Caco-2 (cell line): ENCODE data around the gene SMIM23. TPM values are rescaled to one million over a fixed set of nuclear protein-coding genes. Genes with fewer than 3 reads are reported as not detected.

Experiments
- BruUV-seq: library from RNA; stranded (reverse); fragments of 400-500 nt; replicated peaks from 2 replicates; lab custom pipeline; 2021; lab: Mats Ljungman, UMichigan
- CTCF ChIA-PET: fragments of 300-600 bp; sonication (Branson Sonifier 250); formaldehyde crosslinking; loops from one replicate; lab custom pipeline; 2022; ENCODE audit warnings: antibody characterized with exemption; lab: Charles Lee
- POLR2A ChIA-PET: fragments of 300-600 bp; sonication (Branson Sonifier 250); formaldehyde crosslinking; loops from one replicate; lab custom pipeline; 2022; ENCODE audit warnings: antibody characterized with exemption; lab: Charles Lee
- DNase-seq, 2 experiments: peaks; one replicate each; pipeline versions ENCODE4 v3.0.0 to v3.0.0-alpha.2; 2020 to 2022
- H3K27me3 ChIP-seq: replicated peaks from 2 replicates; pipeline ENCODE4 v1.6.0; 2011; ENCODE audit warnings: low read length; ENCODE audit not compliant: control insufficient read depth, insufficient read depth
- H3K36me3 ChIP-seq: 2 replicates; pipeline ENCODE4 v1.5.1; 2011; ENCODE audit warnings: low read length; ENCODE audit not compliant: control insufficient read depth, insufficient read depth
- H3K4me1 ChIP-seq: fragments of 250-450 bp; sonication (Bioruptor Pico); 2 replicates; pipeline ENCODE4 v1.5.1; 2020; ENCODE audit warnings: mild to moderate bottlenecking
- H3K4me3 ChIP-seq: 2 replicates; pipeline ENCODE4 v1.5.1; 2011; ENCODE audit warnings: low read depth, mild to moderate bottlenecking, control low read depth, low read length
- H3K9me3 ChIP-seq: fragments of 250-450 bp; sonication (Bioruptor Pico); 2 replicates; pipeline ENCODE4 v1.5.1; 2020; ENCODE audit warnings: mild to moderate bottlenecking, moderate library complexity
- H3K27ac Mint-ChIP-seq: one replicate; pipeline ENCODE4 v1.8.0; 2022; ENCODE audit warnings: mixed read lengths; ENCODE audit not compliant: unreplicated experiment
- H3K27me3 Mint-ChIP-seq: one replicate; pipeline ENCODE4 v1.8.0; 2022; ENCODE audit warnings: mixed read lengths; ENCODE audit not compliant: insufficient read depth, unreplicated experiment
- H3K36me3 Mint-ChIP-seq: one replicate; pipeline ENCODE4 v1.8.0; 2022; ENCODE audit warnings: mild to moderate bottlenecking, mixed read lengths; ENCODE audit not compliant: insufficient read depth, unreplicated experiment
- H3K4me1 Mint-ChIP-seq: one replicate; pipeline ENCODE4 v1.8.0; 2022; ENCODE audit warnings: low read depth, mixed read lengths; ENCODE audit not compliant: unreplicated experiment
- H3K4me3 Mint-ChIP-seq: one replicate; pipeline ENCODE4 v1.8.0; 2022; ENCODE audit warnings: mild to moderate bottlenecking, moderate library complexity, mixed read lengths; ENCODE audit not compliant: unreplicated experiment
- H3K9me3 Mint-ChIP-seq: one replicate; pipeline ENCODE4 v1.8.0; 2022; ENCODE audit warnings: mixed read lengths; ENCODE audit not compliant: unreplicated experiment
- intact Hi-C: fragments of 100-400 bp; cut with micrococcal nuclease; formaldehyde crosslinking; loops from one replicate; pipeline ENCODE4 v1.10.0; 2022; ENCODE audit not compliant: unreplicated experiment
- total RNA-seq: library from RNA; stranded (reverse); gene quantifications from 2 replicates; pipeline ENCODE4 v1.2.3, GENCODE V29; 2022
- TF ChIP-seq, protein P1 (sequence below), 2 experiments: fragments of 200-600 bp in 1 of 2; IDR thresholded peaks; 1 replicate in 1 of 2; 2 replicates in 1 of 2; pipeline versions ENCODE4 v1.5.1 to v1.8.0; 2011 to 2022; ENCODE audit warnings: antibody characterized with exemption in 1 of 2, control low read depth in 1 of 2, inconsistent platforms in 1 of 2, low read depth in 1 of 2, low read length in 1 of 2, mild to moderate bottlenecking in 1 of 2, moderate library complexity in 1 of 2; ENCODE audit not compliant: insufficient read depth in 1 of 2, severe bottlenecking in 1 of 2, unreplicated experiment in 1 of 2

SMIM23 gene
- total RNA-seq, 1 experiment from 2014 or later, result not detected

DNA sequence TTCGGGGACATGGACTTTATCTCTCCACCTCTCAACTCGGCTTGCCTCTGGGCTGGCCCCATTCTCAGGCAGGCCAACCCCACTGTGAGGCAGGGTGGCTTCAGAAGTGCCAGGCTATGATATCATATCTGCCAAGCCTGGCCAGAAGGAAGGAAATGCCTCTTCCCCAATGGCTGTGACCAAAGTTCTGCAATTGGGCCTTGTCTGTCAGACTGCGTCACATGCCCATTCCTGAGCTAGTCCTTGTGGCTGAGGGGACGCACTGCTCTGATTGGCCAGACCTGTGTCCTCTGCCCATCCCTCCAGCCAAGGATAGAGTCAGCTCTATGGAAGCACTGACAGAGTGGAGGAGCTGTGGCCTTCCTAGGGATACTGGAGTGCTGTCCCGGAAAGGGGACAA, 11.9 kb downstream of the SMIM23 start:
- intact Hi-C loops, result no loop called here
- Mint-ChIP-seq H3K27ac (no peak overlapping the region), H3K27me3 (peaks cover 13% of the 10 kb centered on the region), H3K9me3 (no peaks in the 10 kb centered on the region), H3K4me1 (no peaks in the 10 kb centered on the region), H3K36me3 (no peaks in the 10 kb centered on the region), H3K4me3 (no peak overlapping the region)
- BruUV-seq, result no TSS peak
- H3K4me3 ChIP-seq, result no peak overlapping the region
- ChIA-PET CTCF (no interaction called here), POLR2A (no interaction called here)
- H3K9me3 ChIP-seq, result no peaks in the 10 kb centered on the region
- no peaks in the 10 kb centered on the region for H3K4me1 ChIP-seq
- no peaks in the 10 kb centered on the region; the same call in 1 of the 2 replicates for H3K27me3 ChIP-seq
- DNase-seq, result no peak
- no peaks in the 10 kb centered on the region for H3K36me3 ChIP-seq
- TF ChIP-seq, protein P1, sequence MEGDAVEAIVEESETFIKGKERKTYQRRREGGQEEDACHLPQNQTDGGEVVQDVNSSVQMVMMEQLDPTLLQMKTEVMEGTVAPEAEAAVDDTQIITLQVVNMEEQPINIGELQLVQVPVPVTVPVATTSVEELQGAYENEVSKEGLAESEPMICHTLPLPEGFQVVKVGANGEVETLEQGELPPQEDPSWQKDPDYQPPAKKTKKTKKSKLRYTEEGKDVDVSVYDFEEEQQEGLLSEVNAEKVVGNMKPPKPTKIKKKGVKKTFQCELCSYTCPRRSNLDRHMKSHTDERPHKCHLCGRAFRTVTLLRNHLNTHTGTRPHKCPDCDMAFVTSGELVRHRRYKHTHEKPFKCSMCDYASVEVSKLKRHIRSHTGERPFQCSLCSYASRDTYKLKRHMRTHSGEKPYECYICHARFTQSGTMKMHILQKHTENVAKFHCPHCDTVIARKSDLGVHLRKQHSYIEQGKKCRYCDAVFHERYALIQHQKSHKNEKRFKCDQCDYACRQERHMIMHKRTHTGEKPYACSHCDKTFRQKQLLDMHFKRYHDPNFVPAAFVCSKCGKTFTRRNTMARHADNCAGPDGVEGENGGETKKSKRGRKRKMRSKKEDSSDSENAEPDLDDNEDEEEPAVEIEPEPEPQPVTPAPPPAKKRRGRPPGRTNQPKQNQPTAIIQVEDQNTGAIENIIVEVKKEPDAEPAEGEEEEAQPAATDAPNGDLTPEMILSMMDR (IDR thresholded peaks at IDR 0.05; ENCODE audit: insufficient read depth in 1 of 2, low read depth in 1 of 2, low read length in 1 of 2, severe bottlenecking in 1 of 2, unreplicated experiment in 1 of 2), result no peak

DNA sequence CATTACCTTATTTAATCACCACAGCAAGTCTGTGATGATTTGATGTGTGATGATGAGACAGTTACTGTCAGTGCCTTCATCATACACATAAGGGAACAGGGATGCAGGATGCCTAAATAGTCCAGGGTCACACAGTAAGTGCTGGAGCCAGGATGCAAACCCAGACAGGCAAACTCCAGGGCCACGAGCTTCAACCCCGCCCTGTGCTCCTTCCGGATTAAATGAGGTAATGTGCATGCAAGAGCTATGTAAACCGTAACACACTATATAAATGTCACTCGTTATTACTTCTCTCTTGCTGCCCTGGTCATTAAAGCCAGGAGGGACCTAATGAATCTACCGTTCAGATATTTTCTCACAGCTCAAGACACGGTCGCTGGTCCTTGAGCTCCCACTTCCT, 12.8 kb downstream of the SMIM23 start:
- Mint-ChIP-seq H3K9me3 (no peaks in the 10 kb centered on the region), H3K27me3 (peaks cover 15% of the 10 kb centered on the region), H3K27ac (no peak overlapping the region), H3K4me1 (no peaks in the 10 kb centered on the region), H3K36me3 (no peaks in the 10 kb centered on the region), H3K4me3 (no peak overlapping the region)
- H3K27me3 ChIP-seq, result no peaks in the 10 kb centered on the region; the same call in 1 of the 2 replicates
- no TSS peak for BruUV-seq
- no peaks in the 10 kb centered on the region for H3K36me3 ChIP-seq
- DNase-seq, result no peak
- TF ChIP-seq, protein P1 (IDR thresholded peaks at IDR 0.05; ENCODE audit: insufficient read depth in 1 of 2, low read depth in 1 of 2, low read length in 1 of 2, severe bottlenecking in 1 of 2, unreplicated experiment in 1 of 2), result no peak
- ChIA-PET POLR2A (no interaction called here), CTCF (no interaction called here)
- intact Hi-C loops, result no loop called here
- H3K9me3 ChIP-seq, result no peaks in the 10 kb centered on the region
- H3K4me3 ChIP-seq, result no peak overlapping the region
- no peaks in the 10 kb centered on the region for H3K4me1 ChIP-seq

DNA sequence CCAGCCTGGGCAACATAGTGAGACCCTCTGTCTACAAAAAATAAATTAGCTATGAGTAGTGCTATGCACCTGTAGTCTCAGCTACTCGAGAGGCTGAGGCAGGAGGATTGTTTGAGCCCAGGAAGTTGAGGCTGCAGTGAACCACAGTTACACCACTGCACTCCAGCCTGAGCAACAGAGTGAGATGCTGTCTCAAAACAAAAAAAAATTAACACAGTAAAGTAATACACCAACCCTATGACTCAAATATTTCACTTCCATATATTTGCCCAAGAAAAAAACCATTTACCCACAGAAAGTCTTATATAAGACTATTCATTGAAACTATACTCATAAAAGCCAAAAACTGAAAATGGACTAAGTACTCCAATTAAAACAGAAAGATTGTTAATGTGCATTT, 16.2 kb downstream of the SMIM23 start:
- no peaks in the 10 kb centered on the region for H3K9me3 ChIP-seq
- H3K36me3 ChIP-seq, result no peaks in the 10 kb centered on the region
- intact Hi-C loops, result no loop called here
- ChIA-PET POLR2A (no interaction called here), CTCF (no interaction called here)
- BruUV-seq, result no TSS peak
- Mint-ChIP-seq H3K4me1 (no peaks in the 10 kb centered on the region), H3K36me3 (no peaks in the 10 kb centered on the region), H3K9me3 (no peaks in the 10 kb centered on the region), H3K4me3 (no peak overlapping the region), H3K27me3 (peaks cover 23% of the 10 kb centered on the region), H3K27ac (no peak overlapping the region)
- H3K4me1 ChIP-seq, result no peaks in the 10 kb centered on the region
- no peak overlapping the region for H3K4me3 ChIP-seq
- TF ChIP-seq, protein P1 (IDR thresholded peaks at IDR 0.05; ENCODE audit: insufficient read depth in 1 of 2, low read depth in 1 of 2, low read length in 1 of 2, severe bottlenecking in 1 of 2, unreplicated experiment in 1 of 2), result no peak
- H3K27me3 ChIP-seq, result no peaks in the 10 kb centered on the region; the same call in 1 of the 2 replicates
- no peak for DNase-seq
